Activated CD4-positive, CD25-positive, alpha-beta regulatory T cell treated with anti-CD3 and anti-CD28 coated beads, Interleukin-2, amount 50 U/mL, for 16 hours (primary cell): ENCODE results near the gene HBS1L.

ENCODE experiments used
- DNase-seq: peaks from one replicate; pipeline ENCODE4 v3.0.0-alpha.2; 2020; ENCODE audit warnings: low read depth, low spot score

HBS1L gene

GRCh38 chr6:134911547-134911946, 143.1 kb downstream of the HBS1L start:
- no peak for DNase-seq

GRCh38 chr6:134910593-134910935, 144.1 kb downstream of the HBS1L start:
- DNase-seq: no peak
